Thyroid gland (tissue), 4 donors: ENCODE data around the gene SLC19A1.

Experiments
- CTCF ChIP-seq, 6 experiments: fragments of 200-600 bp in 3 of 6; fragments of 450-650 bp in 3 of 6; sonication (generic) in 3 of 6; IDR thresholded peaks; one replicate each; pipeline ENCODE4 v1.5.1; 2016 to 2019; ENCODE audit warnings: antibody characterized with exemption in 6 of 6, mild to moderate bottlenecking in 2 of 6, inconsistent platforms in 1 of 6, moderate library complexity in 1 of 6
- POLR2A ChIP-seq, 2 donors: fragments of 450-650 bp; IDR thresholded peaks; one replicate each; pipeline ENCODE4 v1.6.1; 2017; ENCODE audit warnings: antibody characterized with exemption in 2 of 2, mild to moderate bottlenecking in 2 of 2, moderate library complexity in 1 of 2

GRCh38 chr21:45584786-45585185, 42.5 kb upstream of the SLC19A1 start:
- TF ChIP-seq CTCF (IDR thresholded peaks at IDR 0.05) (no peak), POLR2A (IDR thresholded peaks at IDR 0.05) (no peak)
